ENCODE data around the gene PDE6B.

DNA sequence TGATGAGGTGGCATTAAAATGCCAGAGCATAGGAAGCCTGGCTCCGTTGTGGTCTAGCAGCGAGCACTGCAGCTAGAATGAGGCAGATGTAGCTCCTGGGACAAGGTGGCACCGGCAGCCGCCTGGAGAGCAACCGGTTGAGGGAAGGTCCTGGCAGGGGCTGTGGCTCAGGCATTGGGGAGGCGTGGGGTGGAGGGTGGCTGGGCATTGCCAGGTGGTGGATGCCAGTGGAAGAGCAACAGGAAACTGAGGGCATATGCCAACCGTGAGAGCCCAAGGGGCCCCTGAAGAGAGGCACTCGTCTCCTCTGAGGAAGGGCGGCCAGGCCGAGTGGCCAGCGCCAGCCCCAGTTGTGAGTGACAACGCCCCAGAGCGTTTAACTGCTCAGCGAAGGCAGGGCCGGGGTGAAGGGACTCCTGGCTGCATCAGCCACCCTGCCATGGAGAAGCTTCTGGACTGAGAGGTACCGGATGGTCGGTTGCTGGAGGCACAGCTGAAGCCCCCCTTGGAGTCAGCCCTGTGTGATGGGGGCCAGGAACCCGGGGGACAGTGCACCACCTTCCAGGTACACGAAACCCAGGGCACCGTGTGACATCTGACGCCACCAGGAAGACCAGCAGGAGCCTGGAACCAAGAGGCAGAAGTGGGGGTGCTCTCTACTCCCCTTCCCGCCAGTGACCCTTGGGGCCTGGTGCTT, 13.2 kb upstream of the PDE6B start:
- TF ChIP-seq, protein P1, sequence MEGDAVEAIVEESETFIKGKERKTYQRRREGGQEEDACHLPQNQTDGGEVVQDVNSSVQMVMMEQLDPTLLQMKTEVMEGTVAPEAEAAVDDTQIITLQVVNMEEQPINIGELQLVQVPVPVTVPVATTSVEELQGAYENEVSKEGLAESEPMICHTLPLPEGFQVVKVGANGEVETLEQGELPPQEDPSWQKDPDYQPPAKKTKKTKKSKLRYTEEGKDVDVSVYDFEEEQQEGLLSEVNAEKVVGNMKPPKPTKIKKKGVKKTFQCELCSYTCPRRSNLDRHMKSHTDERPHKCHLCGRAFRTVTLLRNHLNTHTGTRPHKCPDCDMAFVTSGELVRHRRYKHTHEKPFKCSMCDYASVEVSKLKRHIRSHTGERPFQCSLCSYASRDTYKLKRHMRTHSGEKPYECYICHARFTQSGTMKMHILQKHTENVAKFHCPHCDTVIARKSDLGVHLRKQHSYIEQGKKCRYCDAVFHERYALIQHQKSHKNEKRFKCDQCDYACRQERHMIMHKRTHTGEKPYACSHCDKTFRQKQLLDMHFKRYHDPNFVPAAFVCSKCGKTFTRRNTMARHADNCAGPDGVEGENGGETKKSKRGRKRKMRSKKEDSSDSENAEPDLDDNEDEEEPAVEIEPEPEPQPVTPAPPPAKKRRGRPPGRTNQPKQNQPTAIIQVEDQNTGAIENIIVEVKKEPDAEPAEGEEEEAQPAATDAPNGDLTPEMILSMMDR (IDR thresholded peaks at IDR 0.05; ENCODE audit: insufficient read depth, low read length, poor library complexity, severe bottlenecking): no peak
- TF ChIP-seq EZH2phosphoT487 (conservative IDR thresholded peaks at IDR 0.05; ENCODE audit: low read length): no peak
